Measurements from ENCODE around the gene CPO.

Gene CPO

DNA sequence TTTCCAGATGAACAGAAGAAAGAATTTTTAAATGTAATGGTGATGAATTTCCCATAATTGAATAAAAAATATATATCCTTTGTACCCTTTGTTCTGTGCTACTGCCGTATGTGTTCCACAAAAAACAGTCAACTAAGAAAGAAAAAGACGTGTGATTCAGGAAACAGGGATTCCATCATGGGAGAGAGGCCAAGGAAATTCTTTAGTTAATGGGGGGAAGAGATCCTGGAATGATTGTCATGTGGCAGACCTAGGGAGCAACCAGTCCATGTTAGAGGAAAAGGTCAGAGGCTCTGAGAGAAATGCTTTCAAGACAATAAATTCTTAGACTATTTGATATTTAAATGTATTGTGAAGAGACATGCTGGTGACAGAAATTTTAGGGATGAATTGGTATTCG lies 76.6 kb downstream of the CPO start:
- DNase-seq (ENCODE audit: low spot score), result no peak

All from AG08396 (cell line).